ENCODE measurements around the gene UBAP2.

Gene UBAP2

GRCh38 chr9:34079181-34079580 is 30.5 kb upstream of the UBAP2 start:
- Histone ChIP-seq H3K27me3 (ENCODE audit: insufficient read depth, low read depth, severe bottlenecking) (no peaks in the 10 kb centered on the region), H3K9me3 (ENCODE audit: severe bottlenecking) (no peaks in the 10 kb centered on the region), H3K4me3 (ENCODE audit: low read depth, low read length) (no peak overlapping the region), H3K27ac (no peak overlapping the region), H3K36me3 (no peaks in the 10 kb centered on the region)
- TF ChIP-seq, protein P1, sequence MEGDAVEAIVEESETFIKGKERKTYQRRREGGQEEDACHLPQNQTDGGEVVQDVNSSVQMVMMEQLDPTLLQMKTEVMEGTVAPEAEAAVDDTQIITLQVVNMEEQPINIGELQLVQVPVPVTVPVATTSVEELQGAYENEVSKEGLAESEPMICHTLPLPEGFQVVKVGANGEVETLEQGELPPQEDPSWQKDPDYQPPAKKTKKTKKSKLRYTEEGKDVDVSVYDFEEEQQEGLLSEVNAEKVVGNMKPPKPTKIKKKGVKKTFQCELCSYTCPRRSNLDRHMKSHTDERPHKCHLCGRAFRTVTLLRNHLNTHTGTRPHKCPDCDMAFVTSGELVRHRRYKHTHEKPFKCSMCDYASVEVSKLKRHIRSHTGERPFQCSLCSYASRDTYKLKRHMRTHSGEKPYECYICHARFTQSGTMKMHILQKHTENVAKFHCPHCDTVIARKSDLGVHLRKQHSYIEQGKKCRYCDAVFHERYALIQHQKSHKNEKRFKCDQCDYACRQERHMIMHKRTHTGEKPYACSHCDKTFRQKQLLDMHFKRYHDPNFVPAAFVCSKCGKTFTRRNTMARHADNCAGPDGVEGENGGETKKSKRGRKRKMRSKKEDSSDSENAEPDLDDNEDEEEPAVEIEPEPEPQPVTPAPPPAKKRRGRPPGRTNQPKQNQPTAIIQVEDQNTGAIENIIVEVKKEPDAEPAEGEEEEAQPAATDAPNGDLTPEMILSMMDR (IDR thresholded peaks at IDR 0.05; ENCODE audit: low read depth, low read length) = no peak
- no peak for DNase-seq

- DNase-seq = peak; percentile 14
- TF ChIP-seq, protein P1 (IDR thresholded peaks at IDR 0.05; ENCODE audit: low read depth, low read length) = no peak
- H3K4me3 ChIP-seq (ENCODE audit: low read depth, low read length) = no peak overlapping the region
- H3K27me3 ChIP-seq (ENCODE audit: insufficient read depth, low read depth, severe bottlenecking) = no peaks in the 10 kb centered on the region
- peak overlapping the region; percentile 76 for H3K27ac ChIP-seq
- no peaks in the 10 kb centered on the region for H3K36me3 ChIP-seq
- H3K9me3 ChIP-seq (ENCODE audit: severe bottlenecking) = no peaks in the 10 kb centered on the region
Observed at GRCh38 chr9:34072868-34073590, 24.3 kb upstream of the UBAP2 start.

- Histone ChIP-seq H3K36me3 (no peaks in the 10 kb centered on the region), H3K4me3 (ENCODE audit: low read depth, low read length) (no peak overlapping the region), H3K9me3 (ENCODE audit: severe bottlenecking) (no peaks in the 10 kb centered on the region), H3K27me3 (ENCODE audit: insufficient read depth, low read depth, severe bottlenecking) (no peaks in the 10 kb centered on the region), H3K27ac (peak overlapping the region; percentile 76)
- DNase-seq = peak; percentile 43
- TF ChIP-seq, protein P1 (IDR thresholded peaks at IDR 0.05; ENCODE audit: low read depth, low read length) = no peak
Observed at GRCh38 chr9:34072410-34072809, 23.7 kb upstream of the UBAP2 start.

GRCh38 chr9:34070606-34071324 is 22.1 kb upstream of the UBAP2 start:
- Histone ChIP-seq H3K27ac (no peak overlapping the region), H3K27me3 (ENCODE audit: insufficient read depth, low read depth, severe bottlenecking) (no peaks in the 10 kb centered on the region), H3K4me3 (ENCODE audit: low read depth, low read length) (no peak overlapping the region), H3K9me3 (ENCODE audit: severe bottlenecking) (no peaks in the 10 kb centered on the region), H3K36me3 (no peaks in the 10 kb centered on the region)
- DNase-seq = no peak
- TF ChIP-seq, protein P1 (IDR thresholded peaks at IDR 0.05; ENCODE audit: low read depth, low read length) = no peak

DNA sequence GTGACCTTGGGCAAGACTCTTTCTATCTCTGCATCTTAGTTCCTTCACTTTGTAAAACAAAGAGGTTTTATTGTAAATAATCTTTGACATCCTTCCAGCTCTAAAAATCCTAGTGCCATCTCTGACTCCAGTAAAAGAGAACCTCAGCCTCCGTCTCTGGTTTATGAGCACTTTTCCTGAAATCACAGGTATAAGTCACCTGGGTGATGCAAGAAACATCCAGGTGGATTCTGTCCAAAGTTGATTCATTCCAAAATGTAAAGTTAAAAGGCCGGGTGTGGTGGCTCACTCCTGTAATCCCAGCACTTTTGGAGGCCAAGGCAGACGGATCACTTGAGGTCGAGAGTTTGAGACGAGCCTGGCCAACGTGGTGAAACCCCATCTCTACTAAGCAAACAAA is 21.1 kb upstream of the UBAP2 start:
- Histone ChIP-seq H3K27me3 (ENCODE audit: insufficient read depth, low read depth, severe bottlenecking) (no peaks in the 10 kb centered on the region), H3K36me3 (no peaks in the 10 kb centered on the region), H3K27ac (no peak overlapping the region), H3K4me3 (ENCODE audit: low read depth, low read length) (no peak overlapping the region), H3K9me3 (ENCODE audit: severe bottlenecking) (no peaks in the 10 kb centered on the region)
- TF ChIP-seq, protein P1 (IDR thresholded peaks at IDR 0.05; ENCODE audit: low read depth, low read length) = no peak
- DNase-seq = no peak
